HUDEP-2 (cell line): ENCODE measurements around the gene IFT74.

Experiments
- DNase-seq, 76 experiments: peaks; one replicate each; lab custom pipeline; 2025; ENCODE audit not compliant: unreplicated experiment in 76 of 76; lab: John Stamatoyannopoulos, UW

The IFT74 gene

DNA sequence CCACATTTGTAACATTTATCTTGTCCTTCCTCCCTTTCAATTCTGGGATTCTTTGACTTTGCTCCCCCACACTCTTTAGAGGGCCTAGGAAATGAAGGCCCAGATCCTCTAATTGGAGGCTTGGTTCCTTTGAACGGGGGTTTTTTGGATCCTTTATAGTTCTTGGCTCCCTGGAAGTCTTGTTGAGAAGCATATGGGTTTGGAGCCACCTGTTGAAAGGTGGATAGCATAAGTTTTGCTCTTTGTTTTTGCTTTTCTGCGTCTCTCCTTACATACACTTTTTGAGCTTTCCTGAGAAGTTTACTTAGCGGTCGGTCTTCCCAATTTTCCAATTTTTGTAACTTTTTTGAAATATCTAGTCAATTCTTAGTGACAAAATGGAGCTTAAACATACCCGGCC is 17.8 kb downstream of the IFT74 start:
- DNase-seq, result no peak

DNA sequence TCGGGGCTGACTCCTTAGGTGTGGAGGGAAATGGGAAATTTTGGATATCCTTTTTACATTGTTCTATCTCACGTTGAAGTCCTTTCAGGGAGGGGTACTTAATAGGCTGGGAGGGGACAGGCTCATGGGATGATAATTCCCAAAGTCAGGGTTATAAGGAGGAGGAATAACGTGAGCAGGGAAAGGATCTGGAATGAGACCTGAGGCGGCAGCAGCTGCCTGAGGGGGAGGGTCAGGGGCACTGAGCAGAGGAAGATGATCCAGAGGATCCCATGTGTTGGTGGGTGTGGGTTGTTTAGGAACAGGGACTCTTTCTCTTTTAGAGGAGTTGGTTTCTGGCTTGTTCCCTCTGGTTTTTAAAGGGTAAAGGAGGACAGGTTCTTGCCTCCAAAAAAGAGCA is 18.7 kb downstream of the IFT74 start:
- no peak for DNase-seq

DNA sequence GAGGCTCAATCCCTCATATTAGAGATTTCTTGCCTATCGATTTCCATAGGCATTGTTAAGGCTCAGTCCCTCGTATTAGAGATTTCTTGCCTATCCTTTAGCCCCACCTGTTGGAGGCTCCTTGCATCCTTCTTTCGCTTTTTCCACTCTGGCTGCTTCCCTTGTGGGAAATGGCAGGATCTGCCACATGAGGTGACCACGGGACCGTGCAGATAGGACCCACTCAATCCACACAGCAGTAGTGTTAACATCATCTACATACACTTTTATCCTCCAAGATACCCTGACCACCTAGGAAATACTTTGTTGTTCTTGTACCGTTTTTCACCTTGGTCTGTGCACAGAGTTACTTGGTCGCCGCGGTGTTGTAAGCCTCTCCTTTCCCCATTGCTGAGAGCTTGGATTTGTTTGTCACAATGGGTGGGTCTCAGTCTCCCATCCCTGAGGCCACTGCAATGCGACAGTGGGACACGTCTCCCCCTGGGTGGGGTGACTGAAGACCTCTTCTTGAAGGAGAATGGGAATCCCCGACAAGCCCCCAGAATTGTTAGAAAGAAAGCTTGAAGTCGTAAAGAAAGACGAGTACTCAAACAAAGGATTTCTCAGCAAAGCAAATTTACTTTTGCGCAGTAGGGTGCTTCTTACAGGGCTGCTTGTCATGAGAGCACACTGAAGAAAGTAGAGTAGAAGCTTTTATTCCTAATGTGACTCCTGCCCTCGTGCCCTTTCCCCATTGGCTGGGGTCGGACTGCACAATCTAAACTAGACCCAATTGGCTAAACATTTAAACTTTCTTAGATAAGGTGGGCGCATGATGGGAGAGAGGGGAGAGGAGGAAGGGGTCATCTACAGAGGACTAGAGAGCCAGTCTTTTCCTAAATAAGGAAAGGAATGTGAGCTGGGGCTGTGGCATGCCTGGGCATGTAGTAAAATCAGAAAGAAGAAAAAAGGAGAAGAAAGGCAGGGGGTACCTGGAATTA is 19.8 kb downstream of the IFT74 start:
- DNase-seq, result peak in 41 of 76 experiments; percentile 1 to 56 (median 16)

DNA sequence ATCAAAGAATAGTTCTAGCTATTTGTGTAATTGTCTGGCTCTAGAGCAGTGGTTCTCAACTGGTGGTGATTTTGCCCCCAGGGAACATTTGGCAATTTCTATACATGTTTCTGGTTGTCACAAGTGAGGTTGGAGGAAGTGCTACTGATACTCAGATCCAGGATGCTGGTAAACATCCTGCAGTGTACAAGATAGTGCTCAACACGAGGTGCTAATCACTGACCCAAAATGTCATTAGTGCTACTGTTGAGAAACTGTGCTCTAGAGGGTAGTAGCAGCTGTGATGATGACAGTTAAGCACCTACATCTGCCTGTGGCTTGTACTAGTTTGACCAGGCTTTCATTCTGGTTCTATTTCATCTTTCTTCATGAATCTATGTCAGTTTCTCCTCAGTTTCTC is 27.1 kb downstream of the IFT74 start:
- DNase-seq, result no peak

DNA sequence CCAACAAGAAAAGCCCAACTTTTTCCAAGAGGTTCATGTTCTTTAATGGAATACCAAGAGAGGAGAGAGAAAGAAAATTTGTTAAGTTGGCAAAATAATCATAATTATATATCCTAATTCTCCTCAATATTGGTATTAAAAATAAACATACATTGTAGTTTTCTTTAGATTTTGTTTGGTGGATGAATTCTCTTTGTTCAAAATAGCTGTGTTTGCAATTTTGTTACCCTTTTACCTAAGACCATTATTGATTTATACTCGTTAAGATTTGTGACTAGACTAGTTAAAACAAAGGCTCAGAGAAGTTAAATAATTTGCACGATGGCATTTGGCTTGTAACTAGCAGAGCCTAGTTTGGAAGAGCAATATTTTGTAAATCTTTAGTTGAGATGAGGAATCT is 39.6 kb downstream of the IFT74 start:
- no peak for DNase-seq

DNA sequence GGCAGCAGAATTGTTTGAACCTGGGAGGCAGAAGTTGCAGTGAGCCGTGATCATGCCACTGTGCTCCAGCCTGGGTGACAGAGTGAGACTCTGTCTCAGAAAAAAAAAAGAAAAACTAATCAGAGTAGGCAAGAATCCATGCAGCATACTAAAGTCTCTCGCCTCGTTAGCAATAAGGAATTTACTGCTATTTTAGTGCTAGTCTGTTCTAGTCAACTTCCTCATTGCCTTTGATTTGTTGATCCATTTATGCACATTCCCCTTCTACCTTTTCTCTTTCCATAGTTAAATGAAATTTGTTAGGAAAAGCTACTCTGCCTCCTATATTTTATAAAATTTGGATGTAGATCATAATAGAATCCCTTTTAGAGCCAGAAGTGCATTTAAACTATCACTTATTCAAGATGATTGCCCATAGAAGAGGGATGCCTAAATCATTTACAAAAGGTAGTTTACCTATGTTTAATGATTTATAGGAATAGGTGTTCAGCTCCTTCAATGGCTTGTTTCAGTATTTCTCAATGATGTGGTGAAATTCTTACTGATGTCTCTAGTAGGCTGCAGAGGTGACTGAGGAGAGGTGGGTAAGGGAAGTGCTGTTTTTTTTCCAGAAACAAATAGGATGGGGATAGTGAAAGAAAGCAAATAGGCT is 47.3 kb downstream of the IFT74 start:
- no peak for DNase-seq

DNA sequence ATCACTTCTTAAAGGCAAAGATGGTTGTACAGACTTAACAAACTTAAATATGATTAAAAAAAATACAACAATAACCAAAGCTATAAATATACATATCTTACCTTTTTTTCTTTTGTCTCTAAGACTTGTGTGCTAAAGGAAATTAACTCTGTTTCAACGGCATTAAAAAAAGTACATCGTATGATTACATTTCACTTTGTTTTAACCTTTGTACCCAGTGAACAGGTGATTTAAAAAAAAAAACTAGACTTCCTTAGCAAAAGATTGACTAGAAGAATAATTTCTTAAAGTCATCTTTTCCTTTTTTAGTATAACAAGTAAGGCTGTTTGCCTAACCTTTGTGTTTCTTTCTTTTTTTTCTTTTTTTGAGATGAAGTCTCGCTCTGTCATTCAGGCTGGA is 49.3 kb downstream of the IFT74 start, which contains the start of gene LRRC19:
Gene LRRC19, minus strand, starts transcription at position 182 of the 400 bp plus-strand sequence. CDS start 5,978 bp downstream, outside the sequence.
- DNase-seq, result no peak

DNA sequence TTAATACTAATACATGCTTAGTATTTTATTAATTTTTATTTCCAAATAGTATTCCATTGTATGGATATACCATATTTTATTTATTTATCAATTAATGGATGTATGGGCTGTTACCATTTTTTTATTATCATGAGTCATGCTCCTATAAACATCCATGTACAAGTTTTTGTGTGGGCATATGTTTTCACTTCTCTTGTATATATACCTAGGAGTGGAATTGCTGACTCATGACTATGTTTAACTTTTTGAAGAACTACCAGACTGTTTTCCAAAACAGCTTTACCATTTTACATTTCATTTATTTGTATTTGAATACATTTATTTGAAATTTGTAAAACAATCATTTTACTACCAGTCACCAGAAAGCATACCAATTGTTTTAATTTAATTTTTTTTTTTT is 63.4 kb downstream of the IFT74 start:
- no peak for DNase-seq

DNA sequence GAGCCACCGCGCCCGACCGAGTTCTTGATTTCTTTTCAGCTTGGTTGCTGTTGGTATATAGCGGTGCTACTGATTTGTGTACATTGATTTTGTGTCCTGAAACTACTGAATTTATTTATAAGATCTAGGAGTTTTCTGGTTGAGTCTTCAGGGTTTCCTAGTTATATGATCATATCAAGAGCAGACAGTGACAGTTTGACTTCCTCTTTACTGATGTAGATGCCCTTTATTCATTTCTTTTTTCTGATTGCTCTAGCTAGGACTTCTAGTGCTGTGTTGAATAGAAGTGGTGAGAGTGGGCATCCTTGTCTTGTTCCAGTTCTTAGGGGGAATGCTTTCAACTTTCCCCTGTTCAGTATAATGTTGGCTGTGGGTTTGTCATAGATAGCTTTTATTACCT is 66.7 kb downstream of the IFT74 start:
- no peak for DNase-seq

DNA sequence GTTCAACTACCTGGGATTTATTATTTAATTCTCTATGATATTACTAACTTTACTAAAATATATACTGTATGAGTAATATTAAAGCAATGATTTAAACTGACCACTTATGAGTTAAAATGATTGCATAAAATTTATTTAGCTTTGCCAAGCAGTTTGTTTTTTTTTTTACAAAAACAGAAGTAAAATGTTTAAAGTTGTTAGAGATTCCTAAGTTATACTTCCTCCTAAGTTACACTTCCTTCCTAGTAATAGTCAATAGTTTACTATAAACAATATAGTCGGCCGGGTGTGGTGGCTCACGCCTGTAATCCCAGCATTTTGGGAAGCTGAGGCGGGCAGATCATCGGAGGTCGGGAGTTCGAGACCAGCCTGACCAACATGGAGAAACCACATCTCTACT is 73.0 kb downstream of the IFT74 start:
- no peak for DNase-seq

DNA sequence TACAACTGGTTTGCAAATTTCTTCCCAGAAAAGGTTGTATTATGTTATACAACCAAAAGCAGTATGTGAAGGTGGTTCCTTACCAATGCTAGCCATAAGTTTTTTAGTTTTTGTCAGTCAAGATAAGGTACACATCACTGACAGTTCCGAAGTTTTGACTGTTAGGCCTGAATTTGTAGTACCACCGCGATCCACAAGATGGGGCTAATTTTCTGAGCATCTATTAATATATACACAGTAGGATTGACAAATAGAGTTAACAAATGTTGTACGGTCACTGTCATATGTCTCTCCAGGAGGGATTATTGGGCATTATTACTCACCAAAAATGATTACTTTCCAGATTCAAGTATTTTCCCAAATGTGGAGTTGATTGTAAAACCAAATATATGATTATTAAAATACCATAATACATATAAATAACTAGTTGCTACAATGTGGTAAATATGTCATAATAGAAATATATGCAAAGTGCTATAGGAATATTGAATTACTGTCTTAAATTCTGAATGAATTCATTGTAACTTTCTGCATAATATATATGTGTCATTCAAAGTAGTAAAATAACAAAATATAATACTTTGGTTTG is 77.7 kb downstream of the IFT74 start:
- peak in 59 of 76 experiments; percentile 1 to 68 (median 33) for DNase-seq

DNA sequence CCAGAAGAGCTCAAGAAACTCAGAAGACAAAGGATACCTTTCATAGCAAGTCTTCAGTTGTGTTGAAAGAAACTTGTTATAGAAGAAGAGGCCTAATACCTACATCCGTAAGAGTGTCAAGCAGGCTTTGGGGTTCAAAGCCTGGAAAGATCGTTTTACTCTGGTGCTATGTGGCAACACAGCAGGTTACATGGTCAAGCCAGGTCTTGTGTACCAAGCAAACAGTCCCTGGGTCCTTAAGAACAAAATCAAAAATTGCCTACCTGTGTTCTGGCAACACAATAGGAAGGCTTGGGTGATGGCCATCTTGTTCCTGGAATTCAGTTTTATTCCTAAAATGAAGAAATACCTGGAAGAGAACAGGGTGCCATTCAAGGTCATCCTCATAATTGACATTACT is 81.3 kb downstream of the IFT74 start:
- no peak for DNase-seq

DNA sequence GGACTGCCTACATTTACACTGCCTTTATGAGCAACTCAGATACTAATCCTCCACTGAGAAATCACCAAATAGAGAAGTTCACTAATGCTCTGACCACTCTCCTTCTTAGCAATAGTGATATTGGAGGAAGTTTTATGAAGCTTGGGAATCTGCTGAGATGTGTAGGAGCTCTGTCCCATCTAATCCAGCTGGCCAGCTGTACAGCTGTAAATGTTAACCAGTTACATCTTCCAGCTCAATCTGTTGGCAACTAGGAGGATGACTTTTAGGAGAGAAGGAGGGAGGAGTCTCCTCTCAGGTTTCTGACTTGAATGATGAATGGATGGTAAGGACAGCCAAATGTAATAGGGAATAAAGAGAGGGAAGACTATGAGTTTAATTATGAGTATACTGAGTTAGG is 85.5 kb downstream of the IFT74 start:
- no peak for DNase-seq

DNA sequence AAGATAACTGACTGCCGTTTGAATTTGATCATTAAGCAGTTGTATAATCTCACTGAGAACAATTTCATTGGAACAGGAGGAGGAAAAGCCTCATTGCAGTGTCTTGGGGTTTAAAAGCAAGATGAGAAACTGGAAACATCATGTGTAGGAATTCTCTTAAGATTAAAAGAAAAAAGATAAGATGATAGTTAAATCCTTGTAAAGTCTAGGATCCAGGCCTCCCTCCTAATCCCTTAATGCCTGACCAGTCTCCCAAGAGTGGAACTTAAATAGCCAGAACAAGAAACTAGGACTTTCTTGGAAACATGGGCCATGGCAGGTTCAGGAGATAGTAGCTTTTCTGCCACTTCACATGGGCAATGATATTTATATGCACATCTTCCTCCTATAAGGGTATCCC is 86.3 kb downstream of the IFT74 start:
- no peak for DNase-seq

DNA sequence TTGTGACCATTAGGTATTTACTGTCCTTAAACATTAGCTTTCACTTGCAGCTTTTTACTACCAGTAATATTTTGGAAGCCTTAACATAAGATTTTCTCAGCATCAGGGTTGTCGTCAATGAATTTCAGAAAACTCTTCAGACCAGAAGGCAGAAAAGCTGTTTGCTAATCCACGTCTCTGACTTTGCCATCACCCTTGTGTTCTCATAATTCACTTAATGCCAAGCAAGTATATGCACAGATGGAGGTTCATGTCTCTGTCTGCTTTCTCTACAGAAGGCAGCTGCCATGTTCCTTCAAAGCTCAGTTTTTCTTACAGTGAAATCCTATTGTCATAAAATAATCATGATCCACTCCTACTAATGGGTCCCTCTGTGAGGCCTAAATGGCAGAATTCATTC is 87.0 kb downstream of the IFT74 start:
- no peak for DNase-seq

DNA sequence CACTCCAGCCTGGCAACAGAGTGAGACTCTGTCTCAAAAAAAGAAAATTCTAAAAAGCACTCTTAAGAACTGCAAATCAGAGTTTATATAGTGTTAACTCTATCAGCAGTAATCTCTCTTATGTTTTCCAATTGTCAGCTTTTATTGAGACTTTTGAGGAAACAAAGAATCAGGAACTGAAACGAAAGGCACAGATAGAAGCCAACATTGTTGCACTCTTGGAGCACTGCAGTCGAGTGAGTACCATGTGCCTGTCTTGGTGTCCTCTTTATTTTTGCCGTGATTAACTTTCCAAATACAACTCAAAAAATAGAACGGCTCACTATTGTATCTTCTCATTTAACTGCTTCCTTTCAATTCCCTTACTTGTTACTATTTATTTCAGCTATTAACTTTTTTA is 90.9 kb downstream of the IFT74 start:
- no peak for DNase-seq

DNA sequence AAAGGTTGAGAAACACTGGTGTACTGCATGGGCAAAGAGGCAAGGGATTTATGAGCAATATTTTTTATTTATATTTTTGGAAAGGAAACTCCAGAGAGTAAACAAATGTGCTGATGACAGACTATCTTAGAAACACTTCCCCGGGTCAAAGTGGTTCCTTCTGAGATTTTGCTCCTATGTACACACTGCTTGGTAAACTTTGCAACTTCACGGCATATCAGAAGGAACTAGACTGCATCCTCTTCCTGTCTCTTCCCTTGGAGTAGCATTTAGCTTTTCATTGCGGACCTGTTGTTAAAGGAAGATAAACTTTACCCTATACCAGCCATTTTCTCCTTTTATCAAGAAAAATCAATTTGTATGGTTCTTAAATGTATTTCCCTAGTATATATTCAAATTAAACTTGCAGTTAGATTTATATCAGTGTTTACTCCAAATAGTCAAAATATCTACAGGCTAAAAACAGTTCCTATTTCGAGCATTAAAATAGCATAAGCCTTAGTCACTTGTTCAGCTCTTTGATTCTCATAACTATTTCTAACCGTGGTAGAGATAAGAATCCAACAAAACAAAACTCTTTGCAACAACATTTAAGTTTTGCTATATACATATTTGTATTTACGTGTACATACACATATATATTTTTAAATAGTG is 97.3 kb downstream of the IFT74 start:
- no peak for DNase-seq

DNA sequence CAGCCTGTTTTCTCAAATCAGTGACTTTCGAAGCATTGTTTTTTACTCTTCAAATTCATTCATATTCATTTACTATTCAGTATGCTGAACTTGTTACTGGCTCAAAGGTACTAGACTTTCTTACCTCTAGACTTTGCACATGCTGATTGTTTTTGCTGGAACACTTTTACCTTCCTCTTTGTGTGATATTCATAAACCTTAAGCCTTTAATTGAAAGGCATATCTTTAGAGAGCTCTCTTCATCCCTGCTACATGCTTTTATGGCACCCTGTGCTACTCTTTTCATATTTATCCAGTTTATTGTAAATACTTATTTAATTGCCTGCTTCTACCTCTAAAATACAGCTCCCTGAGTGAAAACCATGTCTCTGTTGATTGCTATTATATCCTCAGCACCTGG is 97.9 kb downstream of the IFT74 start:
- DNase-seq, result no peak

DNA sequence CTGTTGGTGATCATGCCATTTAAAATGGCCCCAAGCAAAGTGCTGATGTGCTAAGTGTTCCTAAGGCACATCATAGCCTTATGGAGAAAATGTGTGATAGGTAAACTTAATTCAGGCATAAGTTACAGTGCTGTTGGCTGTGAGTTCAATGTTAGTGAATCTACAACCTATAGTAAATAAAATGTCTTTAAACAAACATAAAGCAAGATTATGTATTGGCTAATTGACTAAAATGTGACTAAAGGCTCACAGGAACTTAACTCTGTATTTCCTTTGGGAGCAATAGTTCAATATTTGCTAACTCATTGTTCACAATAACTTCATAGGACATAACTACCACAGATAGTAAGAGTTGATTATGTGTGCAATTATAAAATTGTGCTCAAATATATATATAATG is 98.6 kb downstream of the IFT74 start:
- DNase-seq, result no peak

DNA sequence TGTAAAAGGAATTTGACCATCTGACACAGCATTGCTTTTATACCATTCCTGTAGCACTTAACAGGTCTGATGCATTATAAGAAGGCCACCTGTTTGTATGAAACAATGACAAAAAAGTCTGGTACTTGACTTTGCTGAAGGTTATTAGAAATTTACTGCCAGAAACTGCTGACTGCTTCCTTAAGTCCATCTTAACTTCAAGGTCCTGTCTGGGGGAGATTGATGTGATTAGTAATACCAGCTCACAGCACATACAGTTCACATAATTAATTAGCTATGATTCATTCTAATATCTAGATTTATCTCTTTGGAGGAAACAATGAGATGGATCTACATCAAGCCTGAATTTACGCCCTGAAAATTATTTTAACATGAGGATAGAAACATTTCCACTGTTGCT is 103.2 kb downstream of the IFT74 start:
- DNase-seq, result no peak

DNA sequence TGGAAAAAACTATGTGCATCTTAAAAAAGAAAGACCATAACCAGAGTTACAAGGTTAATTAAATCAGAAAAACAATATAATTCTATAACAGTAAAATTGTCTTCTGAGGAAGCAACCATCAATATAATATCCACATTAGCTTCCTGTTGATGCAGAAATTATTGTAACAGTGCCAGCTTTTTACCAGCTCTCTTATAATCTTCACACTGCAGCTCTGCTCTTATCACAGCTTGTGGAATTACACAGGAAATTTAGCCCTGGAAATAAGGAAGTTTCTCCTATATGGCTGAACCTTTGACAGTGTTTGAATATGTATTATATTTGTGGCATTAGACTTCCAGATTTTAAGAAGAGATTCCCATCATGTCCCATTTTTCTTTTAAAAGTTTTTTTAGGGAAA is 103.7 kb downstream of the IFT74 start:
- DNase-seq, result peak in 4 of 76 experiments; percentile 1 to 6 (median 4)
